GM23338 (cell line): Measurements from ENCODE around the gene PCED1A. TPM values are rescaled to one million over a fixed set of nuclear protein-coding genes. Genes with fewer than 3 reads are reported as not detected.

Source experiments
- ATAC-seq: fragments of 200-7000 bp; cut with Tn5 transposase; 3 replicates; pipeline ENCODE4 v1.9.1; 2020
- DNase-seq: peaks from one replicate; pipeline ENCODE4 v3.0.0-alpha.2; 2015; ENCODE audit warnings: low spot score
- H2AFZ ChIP-seq: fragments of 200-600 bp; sonication (generic); 2 replicates; pipeline ENCODE4 v1.8.0; 2016; ENCODE audit warnings: antibody characterized with exemption, mild to moderate bottlenecking, moderate library complexity
- H3F3A ChIP-seq: fragments of 200-600 bp; sonication (generic); replicated peaks from 2 replicates; pipeline ENCODE4 v1.8.0; 2017; ENCODE audit warnings: antibody characterized with exemption, mixed run types, low read depth
- H3K27ac ChIP-seq: fragments of 200-600 bp; sonication (generic); 2 replicates; pipeline ENCODE4 v1.6.1; 2016; ENCODE audit warnings: low read depth
- H3K27me3 ChIP-seq: fragments of 200-600 bp; sonication (generic); 2 replicates; pipeline ENCODE4 v1.8.0; 2016; ENCODE audit warnings: mild to moderate bottlenecking, mixed run types, moderate library complexity; ENCODE audit not compliant: insufficient read depth
- H3K36me3 ChIP-seq: fragments of 200-600 bp; sonication (generic); 2 replicates; pipeline ENCODE4 v1.8.0; 2016; ENCODE audit warnings: mild to moderate bottlenecking; ENCODE audit not compliant: insufficient read depth
- H3K4me1 ChIP-seq: fragments of 200-600 bp; sonication (generic); 2 replicates; pipeline ENCODE4 v1.8.0; 2016; ENCODE audit warnings: mild to moderate bottlenecking, moderate library complexity; ENCODE audit not compliant: insufficient read depth
- H3K4me2 ChIP-seq: fragments of 200-600 bp; sonication (generic); 2 replicates; pipeline ENCODE4 v1.7.1; 2017; ENCODE audit warnings: mixed run types
- H3K4me3 ChIP-seq: fragments of 200-600 bp; sonication (generic); 2 replicates; pipeline ENCODE4 v1.6.1; 2016; ENCODE audit warnings: mixed run types
- H3K79me2 ChIP-seq: fragments of 200-600 bp; sonication (generic); replicated peaks from 2 replicates; pipeline ENCODE4 v1.8.0; 2017; ENCODE audit warnings: mild to moderate bottlenecking; ENCODE audit not compliant: insufficient read depth
- H3K9me2 ChIP-seq: fragments of 200-600 bp; sonication (generic); 2 replicates; pipeline ENCODE4 v1.8.0; 2017; ENCODE audit not compliant: insufficient read depth
- H4K20me1 ChIP-seq: fragments of 200-600 bp; sonication (generic); replicated peaks from 2 replicates; pipeline ENCODE4 v1.8.0; 2017; ENCODE audit warnings: mild to moderate bottlenecking; ENCODE audit not compliant: insufficient read depth
- H3K27ac Mint-ChIP-seq: 2 replicates; pipeline ENCODE4 v1.8.0; 2020; ENCODE audit warnings: inconsistent platforms, mild to moderate bottlenecking, moderate library complexity, mixed read lengths
- H3K27me3 Mint-ChIP-seq: 3 replicates; pipeline ENCODE4 v1.8.0; 2022; ENCODE audit warnings: low read depth, mild to moderate bottlenecking, moderate library complexity, mixed read lengths, inconsistent platforms; ENCODE audit not compliant: insufficient read depth, poor library complexity
- H3K36me3 Mint-ChIP-seq: 3 replicates; pipeline ENCODE4 v1.8.0; 2021; ENCODE audit warnings: low read depth, mild to moderate bottlenecking, inconsistent platforms, moderate library complexity, mixed read lengths
- H3K4me1 Mint-ChIP-seq: 3 replicates; pipeline ENCODE4 v1.8.0; 2020; ENCODE audit warnings: mild to moderate bottlenecking, inconsistent platforms, mixed read lengths
- H3K4me3 Mint-ChIP-seq: 3 replicates; pipeline ENCODE4 v1.8.0; 2021; ENCODE audit warnings: moderate library complexity, mild to moderate bottlenecking, inconsistent platforms, mixed read lengths
- H3K9me3 Mint-ChIP-seq: 3 replicates; pipeline ENCODE4 v1.8.0; 2020; ENCODE audit warnings: moderate library complexity, mild to moderate bottlenecking, inconsistent platforms, mixed read lengths
- CREB1 ChIP-seq: fragments of 250-450 bp; sonication (Bioruptor Pico); IDR thresholded peaks from 2 replicates; pipeline ENCODE4 v1.5.0; 2020; ENCODE audit warnings: low read depth, mild to moderate bottlenecking, moderate library complexity
- EZH2 ChIP-seq: fragments of 200-600 bp; sonication (generic); IDR thresholded peaks from one replicate; pipeline ENCODE4 v1.8.0; 2017; ENCODE audit warnings: antibody characterized with exemption, mild to moderate bottlenecking, low read depth; ENCODE audit not compliant: unreplicated experiment
- EZH2phosphoT487 ChIP-seq: fragments of 200-600 bp; sonication (generic); IDR thresholded peaks from one replicate; pipeline ENCODE4 v1.8.1; 2018; ENCODE audit warnings: antibody characterized with exemption; ENCODE audit not compliant: unreplicated experiment
- JUNB ChIP-seq: IDR thresholded peaks from one replicate; pipeline ENCODE4 v1.6.1; 2016; ENCODE audit warnings: antibody characterized with exemption; ENCODE audit not compliant: unreplicated experiment
- NANOG ChIP-seq: IDR thresholded peaks from 2 replicates; pipeline ENCODE4 v1.6.1; 2016; ENCODE audit warnings: antibody characterized with exemption, borderline replicate concordance
- POLR2AphosphoS5 ChIP-seq: IDR thresholded peaks from 2 replicates; pipeline ENCODE4 v1.6.1; 2016; ENCODE audit warnings: antibody characterized with exemption, low read depth
- STAT1 ChIP-seq: IDR thresholded peaks from one replicate; pipeline ENCODE4 v1.6.1; 2016; ENCODE audit warnings: antibody characterized with exemption; ENCODE audit not compliant: unreplicated experiment
- ZNF114 ChIP-seq: fragments of 250-450 bp; sonication (Bioruptor Pico); IDR thresholded peaks from 2 replicates; pipeline ENCODE4 v1.5.0; 2020; ENCODE audit warnings: mild to moderate bottlenecking, moderate library complexity
- ZNF331 ChIP-seq: fragments of 250-450 bp; sonication (Bioruptor Pico); IDR thresholded peaks from 2 replicates; pipeline ENCODE4 v1.5.0; 2020; ENCODE audit warnings: low read depth, mild to moderate bottlenecking, moderate library complexity
- polyA plus RNA-seq: library from polyadenylated mRNA; unstranded; fragments of >200 nt; fragmentation: Nextera tagmentation; extraction: Ambion mirVana; gene quantifications from 2 replicates; pipeline ENCODE4 v1.2.1, GENCODE V29; 2016
- total RNA-seq: library from RNA; depleted of rRNA; stranded (reverse); fragments of >200 nt; shearing (Covaris generic); gene quantifications from 2 replicates; pipeline ENCODE4 v1.2.3, GENCODE V29; 2014
- TF ChIP-seq, protein P1 (sequence below): IDR thresholded peaks from 2 replicates; pipeline ENCODE4 v1.6.1; 2016; ENCODE audit warnings: antibody characterized with exemption
- TF ChIP-seq, protein P2 (sequence below): IDR thresholded peaks from one replicate; pipeline ENCODE4 v1.6.1; 2018; ENCODE audit warnings: antibody characterized with exemption; ENCODE audit not compliant: unreplicated experiment
- TF ChIP-seq, protein P3 (sequence below): fragments of 250-450 bp; sonication (Bioruptor Pico); IDR thresholded peaks from 2 replicates; pipeline ENCODE4 v1.5.0; 2020; ENCODE audit warnings: mild to moderate bottlenecking, moderate library complexity
- TF ChIP-seq, protein P4 (sequence below), 2 experiments: fragments of 200-600 bp in 1 of 2; sonication (generic) in 1 of 2; conservative IDR thresholded peaks; 2 replicates each; pipeline versions ENCODE4 v1.5.1 to v1.6.1; 2016 to 2017; ENCODE audit warnings: antibody characterized with exemption in 2 of 2, low read depth in 2 of 2, mild to moderate bottlenecking in 2 of 2, moderate library complexity in 1 of 2

Gene PCED1A
- total and polyA plus RNA-seq, 2 experiments from 2014 or later: 5.0 to 8.9 TPM

DNA sequence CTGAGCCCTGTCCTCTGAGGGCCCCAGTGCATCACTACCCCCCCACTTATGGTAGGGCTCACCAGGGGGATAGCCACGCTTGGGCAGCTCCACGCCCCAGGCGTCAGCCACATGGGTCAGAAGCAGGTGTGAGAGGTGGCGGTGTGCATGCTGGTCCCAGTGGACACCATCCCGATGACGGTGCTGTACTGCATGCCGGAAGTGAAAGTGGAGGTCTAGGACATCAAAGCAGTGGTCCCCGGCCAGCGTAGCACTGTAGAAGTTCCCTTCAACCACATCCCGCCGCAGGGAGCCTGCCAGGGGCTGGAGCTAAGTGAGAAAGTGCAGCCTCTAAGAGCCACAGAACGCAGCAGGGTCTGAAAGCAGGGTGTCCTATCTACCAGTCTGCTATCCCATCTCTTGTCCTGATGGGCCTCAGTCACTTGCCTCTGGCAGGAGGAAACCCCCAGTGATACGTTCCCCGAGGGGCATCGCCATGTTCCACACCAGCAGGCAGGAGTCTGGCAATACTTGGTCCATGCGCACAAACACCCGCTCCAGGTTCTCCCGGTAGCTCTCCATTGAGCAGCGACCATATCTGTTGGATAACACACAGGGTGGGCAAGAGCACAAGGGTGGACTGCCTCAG, 2.2 kb downstream of the PCED1A start:
- Histone ChIP-seq H3K9me2 (no peaks in the 10 kb centered on the region), H3K79me2 (no peaks in the 10 kb centered on the region), H3F3A (no peaks in the 10 kb centered on the region), H3K4me1 (no peaks in the 10 kb centered on the region), H4K20me1 (no peaks in the 10 kb centered on the region), H3K36me3 (no peaks in the 10 kb centered on the region), H3K4me3 (no peak overlapping the region), H3K4me2 (no peak overlapping the region), H2AFZ (no peak overlapping the region), H3K27me3 (peaks cover 22% of the 10 kb centered on the region), H3K27ac (no peak overlapping the region)
- peaks cover 4% of the 10 kb centered on the region for H3K36me3 Mint-ChIP-seq
- H3K27me3 Mint-ChIP-seq: peaks cover 21% of the 10 kb centered on the region
- H3K27ac Mint-ChIP-seq: no peak overlapping the region
- H3K4me1 Mint-ChIP-seq: peaks cover 5% of the 10 kb centered on the region
- H3K4me3 Mint-ChIP-seq: no peak overlapping the region; the same call in 2 of the 3 replicates
- peaks cover 5% of the 10 kb centered on the region; the same call in 2 of the 3 replicates for H3K9me3 Mint-ChIP-seq
- ATAC-seq: no peak
- TF ChIP-seq POLR2AphosphoS5 (no peak), ZNF331 (CRISPR knock-in tag) (no peak), ZNF114 (CRISPR knock-in tag) (no peak), EZH2phosphoT487 (no peak), EZH2 (no peak), JUNB (no peak), NANOG (no peak), CREB1 (CRISPR knock-in tag) (no peak), STAT1 (no peak)
- TF ChIP-seq, protein P1, sequence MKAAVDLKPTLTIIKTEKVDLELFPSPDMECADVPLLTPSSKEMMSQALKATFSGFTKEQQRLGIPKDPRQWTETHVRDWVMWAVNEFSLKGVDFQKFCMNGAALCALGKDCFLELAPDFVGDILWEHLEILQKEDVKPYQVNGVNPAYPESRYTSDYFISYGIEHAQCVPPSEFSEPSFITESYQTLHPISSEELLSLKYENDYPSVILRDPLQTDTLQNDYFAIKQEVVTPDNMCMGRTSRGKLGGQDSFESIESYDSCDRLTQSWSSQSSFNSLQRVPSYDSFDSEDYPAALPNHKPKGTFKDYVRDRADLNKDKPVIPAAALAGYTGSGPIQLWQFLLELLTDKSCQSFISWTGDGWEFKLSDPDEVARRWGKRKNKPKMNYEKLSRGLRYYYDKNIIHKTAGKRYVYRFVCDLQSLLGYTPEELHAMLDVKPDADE: no peak
- TF ChIP-seq, protein P2, sequence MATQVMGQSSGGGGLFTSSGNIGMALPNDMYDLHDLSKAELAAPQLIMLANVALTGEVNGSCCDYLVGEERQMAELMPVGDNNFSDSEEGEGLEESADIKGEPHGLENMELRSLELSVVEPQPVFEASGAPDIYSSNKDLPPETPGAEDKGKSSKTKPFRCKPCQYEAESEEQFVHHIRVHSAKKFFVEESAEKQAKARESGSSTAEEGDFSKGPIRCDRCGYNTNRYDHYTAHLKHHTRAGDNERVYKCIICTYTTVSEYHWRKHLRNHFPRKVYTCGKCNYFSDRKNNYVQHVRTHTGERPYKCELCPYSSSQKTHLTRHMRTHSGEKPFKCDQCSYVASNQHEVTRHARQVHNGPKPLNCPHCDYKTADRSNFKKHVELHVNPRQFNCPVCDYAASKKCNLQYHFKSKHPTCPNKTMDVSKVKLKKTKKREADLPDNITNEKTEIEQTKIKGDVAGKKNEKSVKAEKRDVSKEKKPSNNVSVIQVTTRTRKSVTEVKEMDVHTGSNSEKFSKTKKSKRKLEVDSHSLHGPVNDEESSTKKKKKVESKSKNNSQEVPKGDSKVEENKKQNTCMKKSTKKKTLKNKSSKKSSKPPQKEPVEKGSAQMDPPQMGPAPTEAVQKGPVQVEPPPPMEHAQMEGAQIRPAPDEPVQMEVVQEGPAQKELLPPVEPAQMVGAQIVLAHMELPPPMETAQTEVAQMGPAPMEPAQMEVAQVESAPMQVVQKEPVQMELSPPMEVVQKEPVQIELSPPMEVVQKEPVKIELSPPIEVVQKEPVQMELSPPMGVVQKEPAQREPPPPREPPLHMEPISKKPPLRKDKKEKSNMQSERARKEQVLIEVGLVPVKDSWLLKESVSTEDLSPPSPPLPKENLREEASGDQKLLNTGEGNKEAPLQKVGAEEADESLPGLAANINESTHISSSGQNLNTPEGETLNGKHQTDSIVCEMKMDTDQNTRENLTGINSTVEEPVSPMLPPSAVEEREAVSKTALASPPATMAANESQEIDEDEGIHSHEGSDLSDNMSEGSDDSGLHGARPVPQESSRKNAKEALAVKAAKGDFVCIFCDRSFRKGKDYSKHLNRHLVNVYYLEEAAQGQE: no peak
- TF ChIP-seq, protein P3, sequence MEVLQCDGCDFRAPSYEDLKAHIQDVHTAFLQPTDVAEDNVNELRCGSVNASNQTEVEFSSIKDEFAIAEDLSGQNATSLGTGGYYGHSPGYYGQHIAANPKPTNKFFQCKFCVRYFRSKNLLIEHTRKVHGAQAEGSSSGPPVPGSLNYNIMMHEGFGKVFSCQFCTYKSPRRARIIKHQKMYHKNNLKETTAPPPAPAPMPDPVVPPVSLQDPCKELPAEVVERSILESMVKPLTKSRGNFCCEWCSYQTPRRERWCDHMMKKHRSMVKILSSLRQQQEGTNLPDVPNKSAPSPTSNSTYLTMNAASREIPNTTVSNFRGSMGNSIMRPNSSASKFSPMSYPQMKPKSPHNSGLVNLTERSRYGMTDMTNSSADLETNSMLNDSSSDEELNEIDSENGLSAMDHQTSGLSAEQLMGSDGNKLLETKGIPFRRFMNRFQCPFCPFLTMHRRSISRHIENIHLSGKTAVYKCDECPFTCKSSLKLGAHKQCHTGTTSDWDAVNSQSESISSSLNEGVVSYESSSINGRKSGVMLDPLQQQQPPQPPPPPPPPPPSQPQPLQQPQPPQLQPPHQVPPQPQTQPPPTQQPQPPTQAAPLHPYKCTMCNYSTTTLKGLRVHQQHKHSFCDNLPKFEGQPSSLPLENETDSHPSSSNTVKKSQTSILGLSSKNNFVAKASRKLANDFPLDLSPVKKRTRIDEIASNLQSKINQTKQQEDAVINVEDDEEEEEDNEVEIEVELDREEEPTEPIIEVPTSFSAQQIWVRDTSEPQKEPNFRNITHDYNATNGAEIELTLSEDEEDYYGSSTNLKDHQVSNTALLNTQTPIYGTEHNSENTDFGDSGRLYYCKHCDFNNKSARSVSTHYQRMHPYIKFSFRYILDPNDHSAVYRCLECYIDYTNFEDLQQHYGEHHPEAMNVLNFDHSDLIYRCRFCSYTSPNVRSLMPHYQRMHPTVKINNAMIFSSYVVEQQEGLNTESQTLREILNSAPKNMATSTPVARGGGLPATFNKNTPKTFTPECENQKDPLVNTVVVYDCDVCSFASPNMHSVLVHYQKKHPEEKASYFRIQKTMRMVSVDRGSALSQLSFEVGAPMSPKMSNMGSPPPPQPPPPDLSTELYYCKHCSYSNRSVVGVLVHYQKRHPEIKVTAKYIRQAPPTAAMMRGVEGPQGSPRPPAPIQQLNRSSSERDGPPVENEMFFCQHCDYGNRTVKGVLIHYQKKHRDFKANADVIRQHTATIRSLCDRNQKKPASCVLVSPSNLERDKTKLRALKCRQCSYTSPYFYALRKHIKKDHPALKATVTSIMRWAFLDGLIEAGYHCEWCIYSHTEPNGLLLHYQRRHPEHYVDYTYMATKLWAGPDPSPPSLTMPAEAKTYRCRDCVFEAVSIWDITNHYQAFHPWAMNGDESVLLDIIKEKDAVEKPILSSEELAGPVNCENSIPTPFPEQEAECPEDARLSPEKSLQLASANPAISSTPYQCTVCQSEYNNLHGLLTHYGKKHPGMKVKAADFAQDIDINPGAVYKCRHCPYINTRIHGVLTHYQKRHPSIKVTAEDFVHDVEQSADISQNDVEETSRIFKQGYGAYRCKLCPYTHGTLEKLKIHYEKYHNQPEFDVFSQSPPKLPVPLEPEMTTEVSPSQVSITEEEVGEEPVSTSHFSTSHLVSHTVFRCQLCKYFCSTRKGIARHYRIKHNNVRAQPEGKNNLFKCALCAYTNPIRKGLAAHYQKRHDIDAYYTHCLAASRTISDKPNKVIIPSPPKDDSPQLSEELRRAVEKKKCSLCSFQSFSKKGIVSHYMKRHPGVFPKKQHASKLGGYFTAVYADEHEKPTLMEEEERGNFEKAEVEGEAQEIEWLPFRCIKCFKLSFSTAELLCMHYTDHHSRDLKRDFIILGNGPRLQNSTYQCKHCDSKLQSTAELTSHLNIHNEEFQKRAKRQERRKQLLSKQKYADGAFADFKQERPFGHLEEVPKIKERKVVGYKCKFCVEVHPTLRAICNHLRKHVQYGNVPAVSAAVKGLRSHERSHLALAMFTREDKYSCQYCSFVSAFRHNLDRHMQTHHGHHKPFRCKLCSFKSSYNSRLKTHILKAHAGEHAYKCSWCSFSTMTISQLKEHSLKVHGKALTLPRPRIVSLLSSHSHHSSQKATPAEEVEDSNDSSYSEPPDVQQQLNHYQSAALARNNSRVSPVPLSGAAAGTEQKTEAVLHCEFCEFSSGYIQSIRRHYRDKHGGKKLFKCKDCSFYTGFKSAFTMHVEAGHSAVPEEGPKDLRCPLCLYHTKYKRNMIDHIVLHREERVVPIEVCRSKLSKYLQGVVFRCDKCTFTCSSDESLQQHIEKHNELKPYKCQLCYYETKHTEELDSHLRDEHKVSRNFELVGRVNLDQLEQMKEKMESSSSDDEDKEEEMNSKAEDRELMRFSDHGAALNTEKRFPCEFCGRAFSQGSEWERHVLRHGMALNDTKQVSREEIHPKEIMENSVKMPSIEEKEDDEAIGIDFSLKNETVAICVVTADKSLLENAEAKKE (CRISPR knock-in tag): no peak
- TF ChIP-seq, protein P4, sequence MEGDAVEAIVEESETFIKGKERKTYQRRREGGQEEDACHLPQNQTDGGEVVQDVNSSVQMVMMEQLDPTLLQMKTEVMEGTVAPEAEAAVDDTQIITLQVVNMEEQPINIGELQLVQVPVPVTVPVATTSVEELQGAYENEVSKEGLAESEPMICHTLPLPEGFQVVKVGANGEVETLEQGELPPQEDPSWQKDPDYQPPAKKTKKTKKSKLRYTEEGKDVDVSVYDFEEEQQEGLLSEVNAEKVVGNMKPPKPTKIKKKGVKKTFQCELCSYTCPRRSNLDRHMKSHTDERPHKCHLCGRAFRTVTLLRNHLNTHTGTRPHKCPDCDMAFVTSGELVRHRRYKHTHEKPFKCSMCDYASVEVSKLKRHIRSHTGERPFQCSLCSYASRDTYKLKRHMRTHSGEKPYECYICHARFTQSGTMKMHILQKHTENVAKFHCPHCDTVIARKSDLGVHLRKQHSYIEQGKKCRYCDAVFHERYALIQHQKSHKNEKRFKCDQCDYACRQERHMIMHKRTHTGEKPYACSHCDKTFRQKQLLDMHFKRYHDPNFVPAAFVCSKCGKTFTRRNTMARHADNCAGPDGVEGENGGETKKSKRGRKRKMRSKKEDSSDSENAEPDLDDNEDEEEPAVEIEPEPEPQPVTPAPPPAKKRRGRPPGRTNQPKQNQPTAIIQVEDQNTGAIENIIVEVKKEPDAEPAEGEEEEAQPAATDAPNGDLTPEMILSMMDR (conservative IDR thresholded peaks at IDR 0.05; ENCODE audit: low read depth in 2 of 2): no peak
- DNase-seq: no peak
